ENCODE data around the gene SELPLG. TPM values are rescaled to one million over a fixed set of nuclear protein-coding genes. Genes with fewer than 3 reads are reported as not detected.
"Not testable (repeated sequence)": the region's sequence is repeated elsewhere in the genome, so short reads cannot be mapped to it uniquely, and the experiment has no call there.

Gene SELPLG
- total RNA-seq, 1 donor from 2014 or later: 3.1 TPM

DNA sequence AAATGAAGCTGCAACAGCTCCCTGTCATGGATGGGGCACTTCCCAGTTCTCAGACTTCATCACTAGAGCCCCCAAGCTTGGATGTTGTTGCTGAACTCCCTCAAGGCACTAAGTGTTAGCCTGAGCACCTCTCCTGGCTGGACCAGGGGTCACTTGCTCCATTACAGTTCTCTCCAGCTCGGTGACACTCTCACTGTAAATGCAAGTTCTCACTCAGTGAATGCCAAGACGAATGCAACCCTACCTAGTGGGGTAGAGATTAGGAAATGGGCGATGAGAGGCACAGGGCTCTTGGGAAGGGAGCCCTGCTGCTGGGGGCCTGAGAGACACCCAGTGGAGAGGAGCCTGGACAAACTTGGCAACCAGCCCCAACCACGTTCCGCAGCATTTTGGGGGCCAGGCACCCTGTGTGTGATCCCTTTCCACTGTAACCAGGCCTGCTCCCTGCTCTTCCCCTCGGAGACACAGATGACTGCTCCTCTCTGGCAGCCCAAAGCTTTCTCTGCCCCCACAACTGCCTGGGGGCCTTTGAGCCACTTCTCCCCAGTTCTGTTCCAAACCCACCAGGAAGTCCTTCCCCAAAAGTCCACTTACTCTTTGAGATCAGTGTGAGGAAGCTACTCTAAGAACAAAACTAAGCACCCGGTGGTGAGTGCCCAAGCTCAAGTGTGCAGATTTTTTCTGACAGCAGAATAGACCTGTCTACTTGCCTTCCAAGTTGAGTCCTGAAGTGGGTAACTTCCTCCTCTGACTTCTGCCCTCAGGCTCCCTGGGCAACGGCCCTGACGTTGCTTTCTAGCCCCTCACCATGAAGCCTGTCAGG is 8.0 kb upstream of the SELPLG start:
- intact Hi-C loops (cut with DNase I): no loop called here
- no peak for DNase-seq (ENCODE audit: low spot score)

DNA sequence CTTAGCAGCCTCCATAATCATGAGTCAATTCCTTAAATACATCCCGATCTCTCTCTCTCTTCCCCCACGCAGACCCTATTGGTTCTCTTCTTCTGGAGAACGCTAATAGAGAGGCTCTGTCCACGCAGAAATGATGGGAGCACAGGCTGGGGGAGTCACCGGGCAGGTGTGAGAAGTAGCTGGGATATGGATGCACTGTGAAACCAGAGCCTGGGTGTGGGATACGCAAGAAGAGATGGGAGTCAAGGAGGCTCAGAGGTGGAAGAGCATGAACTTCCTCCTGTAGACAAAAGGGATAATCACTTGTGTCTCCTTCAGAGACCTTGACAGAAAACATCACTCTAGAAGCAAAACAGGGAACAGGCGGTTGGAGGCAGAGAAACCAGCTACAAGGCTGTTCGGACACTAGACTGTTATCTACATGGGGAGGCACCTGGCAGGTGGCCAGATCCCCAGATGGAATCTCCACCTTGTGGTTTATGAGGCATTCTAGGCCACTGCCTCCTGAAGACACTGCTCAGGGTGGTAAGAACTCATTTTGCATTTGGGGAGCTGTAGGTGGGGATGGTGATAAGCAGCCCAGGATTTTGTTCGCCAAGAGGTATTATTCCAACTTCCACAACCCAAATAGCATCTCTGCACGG is 7.2 kb upstream of the SELPLG start:
- DNase-seq (ENCODE audit: low spot score): no peak

DNA sequence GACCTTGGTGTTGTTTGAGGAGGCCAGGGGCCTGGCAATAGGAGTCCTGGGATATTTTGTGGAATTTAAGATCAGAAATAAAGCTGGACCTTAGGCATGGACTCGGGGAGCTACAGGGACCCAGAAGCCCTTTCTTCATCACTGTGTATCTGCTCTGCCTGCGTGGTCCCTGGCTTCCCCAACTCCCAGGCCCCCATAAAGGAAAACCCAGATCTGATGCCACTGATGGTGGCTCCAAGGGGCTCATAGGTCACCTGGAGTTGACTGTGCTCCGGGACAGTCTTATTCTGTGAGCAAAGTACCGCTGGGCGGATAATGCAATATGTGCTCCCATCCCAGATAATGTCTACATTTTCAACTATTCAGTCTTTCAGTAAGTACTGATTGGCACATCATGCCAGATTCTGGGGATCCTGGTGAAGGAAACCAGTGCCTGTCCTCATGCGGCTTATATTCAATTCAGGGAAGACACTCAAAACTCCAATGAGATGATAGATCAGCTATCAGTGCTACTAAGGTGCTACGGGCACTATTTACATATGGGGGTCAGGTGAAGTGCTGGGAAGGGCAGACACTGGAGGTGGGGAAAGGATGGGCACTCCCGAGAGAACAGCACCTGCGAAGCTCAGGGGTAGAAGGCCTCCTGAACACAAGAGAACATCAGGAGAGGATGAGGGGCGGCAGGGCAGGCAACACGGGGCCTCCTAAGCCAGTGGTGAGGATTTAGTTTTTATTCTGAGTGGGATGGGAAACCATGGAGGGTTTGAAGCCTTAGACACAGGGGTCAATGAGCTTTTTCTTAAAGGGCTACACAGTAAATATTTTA is 5.5 kb upstream of the SELPLG start:
- no peak for DNase-seq (ENCODE audit: low spot score)
- intact Hi-C loops (cut with DNase I): no loop called here

More for the DNA sequence above, 7.2 kb upstream of the SELPLG start:
- intact Hi-C loops (cut with DNase I): no loop called here

DNA sequence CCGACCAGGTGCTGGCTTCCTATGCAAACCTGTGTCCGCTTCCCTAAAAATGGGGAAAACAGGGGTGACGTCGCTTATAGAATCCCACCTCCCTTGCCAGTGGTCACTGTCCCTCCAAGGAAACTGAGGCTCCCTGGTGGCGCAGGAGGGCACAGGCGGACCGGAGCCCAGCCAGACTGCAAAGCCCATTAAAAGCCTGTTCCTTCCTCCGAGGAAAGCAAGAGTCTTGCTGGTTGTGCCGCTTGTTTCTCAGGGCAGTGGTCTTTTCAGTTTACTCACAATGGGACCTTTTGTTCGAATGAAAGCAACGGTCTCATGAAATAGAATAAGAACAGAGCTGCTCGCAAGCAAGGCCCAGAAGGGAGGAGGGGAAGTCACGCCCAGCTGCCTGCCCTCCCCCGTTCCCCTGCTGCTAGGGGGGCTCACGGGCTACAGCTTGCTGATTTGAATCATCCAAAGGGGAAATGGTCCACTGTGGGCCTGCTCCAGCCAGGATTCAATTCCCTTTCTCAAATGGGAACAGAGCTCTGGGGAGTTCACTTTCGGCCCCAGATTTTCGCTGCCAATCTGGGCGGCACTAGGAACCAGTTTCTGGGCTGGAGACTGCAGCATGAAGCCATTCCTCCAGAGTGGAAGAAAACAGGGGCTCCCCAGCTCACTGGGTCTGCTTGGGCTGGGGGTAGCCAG is 4.6 kb upstream of the SELPLG start:
- intact Hi-C loops (cut with DNase I): no loop called here
- no peak for DNase-seq (ENCODE audit: low spot score)

DNA sequence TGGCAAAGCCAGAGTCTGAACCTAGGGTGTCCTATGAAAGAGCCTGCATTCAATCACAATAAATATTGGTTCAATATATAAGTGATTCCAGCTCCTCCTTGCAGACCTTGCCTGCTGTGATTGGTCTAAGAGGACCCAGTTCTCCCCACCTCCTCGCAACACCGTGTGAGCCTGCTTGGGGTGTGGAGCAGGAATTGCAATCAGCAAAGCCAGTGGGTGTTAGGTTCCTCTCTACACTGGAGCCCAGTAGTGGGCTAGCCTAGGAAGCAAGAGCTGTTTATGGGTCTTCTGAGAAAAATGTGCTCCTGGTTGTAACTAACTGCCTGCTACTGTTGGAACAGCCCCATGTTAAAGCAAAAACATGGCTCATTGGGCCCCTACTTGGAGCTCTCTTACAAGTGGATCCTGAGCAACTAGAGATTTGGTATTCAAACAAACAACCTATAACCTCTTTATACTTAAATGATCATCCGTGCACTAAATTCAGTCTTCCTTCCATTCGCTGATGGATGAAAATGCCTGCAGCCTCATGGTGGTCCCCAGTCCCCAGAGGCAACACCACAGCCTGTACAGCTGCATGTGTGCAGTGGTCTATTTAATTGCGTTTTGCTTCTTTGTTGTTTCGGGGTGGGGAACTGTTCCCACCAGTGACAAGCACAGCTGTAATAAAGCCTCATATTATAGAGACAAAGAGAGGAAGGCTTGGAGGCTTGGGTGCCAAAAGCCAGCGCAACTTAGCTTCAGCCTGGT is 3.7 kb upstream of the SELPLG start:
- intact Hi-C loops (cut with DNase I): no loop called here

DNA sequence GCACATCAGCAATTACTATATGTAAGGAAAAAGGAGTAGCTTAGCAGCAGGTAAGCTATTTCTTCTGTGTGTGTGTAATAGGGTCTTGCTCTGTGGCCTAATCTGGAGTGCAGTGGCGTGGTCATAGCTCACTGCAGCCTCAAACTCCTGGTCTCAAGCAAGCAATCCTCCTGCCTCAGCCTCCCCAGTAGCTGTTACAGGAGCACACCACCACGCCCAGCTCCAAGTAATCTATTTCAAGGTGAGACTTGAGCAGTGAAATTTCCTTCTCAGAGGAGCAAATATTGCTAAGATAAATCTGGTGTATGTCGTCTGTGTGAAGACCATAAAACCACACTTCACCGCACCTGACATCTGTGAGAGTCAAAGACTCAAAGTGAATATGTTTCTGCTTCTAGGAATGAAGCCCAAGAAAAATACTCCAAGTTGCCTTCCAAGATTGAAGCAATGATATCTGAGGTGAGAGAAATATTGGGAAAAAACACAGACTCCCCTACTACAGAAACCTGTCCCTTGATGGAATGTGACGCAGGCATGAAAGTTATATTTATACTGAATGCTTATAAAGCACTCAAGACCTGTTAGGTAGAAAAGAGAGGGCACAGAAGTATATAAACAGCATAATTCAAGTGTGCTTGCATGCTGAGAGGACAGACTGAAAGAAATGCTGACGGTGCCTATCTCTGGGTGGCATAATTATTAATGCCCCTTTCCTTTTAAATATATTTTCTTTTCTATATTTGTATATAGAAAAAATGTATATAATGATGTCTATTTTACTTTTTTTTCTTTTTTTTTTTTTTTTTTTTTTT is 2.5 kb upstream of the SELPLG start:
- DNase-seq (ENCODE audit: low spot score): no peak
- intact Hi-C loops (cut with DNase I): no loop called here

More for the DNA sequence above, 3.7 kb upstream of the SELPLG start:
- DNase-seq (ENCODE audit: low spot score): no peak

DNA sequence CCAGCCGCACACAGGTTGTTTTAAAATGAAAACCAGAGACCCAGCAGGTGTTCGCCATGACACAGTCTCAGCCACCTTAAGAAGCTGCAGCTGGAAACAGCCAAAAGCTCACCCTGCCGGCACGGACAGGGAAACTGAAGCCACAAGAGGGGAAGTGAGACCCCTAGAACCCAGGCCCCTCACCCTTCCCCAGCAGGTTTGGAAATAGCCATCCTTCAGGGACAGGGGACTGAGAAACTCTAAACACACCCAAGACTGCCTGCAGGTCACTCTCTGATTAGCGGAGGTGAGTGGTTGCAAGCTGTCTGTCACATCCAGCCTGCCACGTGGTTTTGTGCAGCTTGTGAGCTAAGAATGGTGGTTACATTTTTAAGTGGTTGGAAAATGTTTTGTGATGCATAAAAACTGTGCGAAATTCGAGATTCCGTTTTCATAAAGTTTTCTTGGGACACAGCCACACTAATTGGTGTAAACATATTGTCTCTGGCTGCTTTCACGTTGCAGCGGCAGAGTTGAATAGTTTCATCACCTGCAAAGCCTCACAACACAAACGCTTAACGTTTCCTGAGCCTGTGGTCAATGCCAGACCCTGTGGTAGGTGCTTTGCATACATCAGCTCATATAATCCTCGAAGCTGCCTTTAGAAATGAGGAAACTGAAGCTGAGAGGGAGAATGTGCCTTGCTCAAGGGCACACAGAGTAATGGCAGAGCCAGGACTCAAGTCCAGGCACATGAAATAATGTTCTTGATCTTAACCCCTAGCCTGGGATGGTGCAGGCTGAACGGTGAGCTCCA is 1.7 kb upstream of the SELPLG start:
- intact Hi-C loops (cut with DNase I): no loop called here
- DNase-seq (ENCODE audit: low spot score): no peak

DNA sequence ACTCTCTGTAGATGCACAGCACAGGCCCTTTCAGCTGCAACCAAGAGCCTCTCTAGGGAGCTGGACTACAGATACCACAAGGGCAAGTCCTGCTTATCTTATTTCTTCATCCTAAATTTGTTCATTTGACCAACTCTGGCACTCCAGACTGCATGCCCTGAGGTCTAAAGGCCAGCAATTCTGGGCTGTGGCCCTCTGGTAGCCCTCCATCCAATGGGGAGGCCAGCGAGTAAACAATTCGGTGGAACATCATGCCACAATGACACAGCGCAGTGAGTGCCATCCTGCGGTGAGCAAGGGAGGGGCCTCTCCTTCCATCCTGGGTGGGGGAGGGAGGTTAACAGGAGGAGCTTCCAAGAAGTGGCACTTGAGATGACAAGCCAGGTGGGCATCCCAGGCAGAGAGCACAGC is 652 bp upstream of the SELPLG start:
- intact Hi-C loops (cut with DNase I): no loop called here
- peak; percentile 92 for DNase-seq (ENCODE audit: low spot score)

DNA sequence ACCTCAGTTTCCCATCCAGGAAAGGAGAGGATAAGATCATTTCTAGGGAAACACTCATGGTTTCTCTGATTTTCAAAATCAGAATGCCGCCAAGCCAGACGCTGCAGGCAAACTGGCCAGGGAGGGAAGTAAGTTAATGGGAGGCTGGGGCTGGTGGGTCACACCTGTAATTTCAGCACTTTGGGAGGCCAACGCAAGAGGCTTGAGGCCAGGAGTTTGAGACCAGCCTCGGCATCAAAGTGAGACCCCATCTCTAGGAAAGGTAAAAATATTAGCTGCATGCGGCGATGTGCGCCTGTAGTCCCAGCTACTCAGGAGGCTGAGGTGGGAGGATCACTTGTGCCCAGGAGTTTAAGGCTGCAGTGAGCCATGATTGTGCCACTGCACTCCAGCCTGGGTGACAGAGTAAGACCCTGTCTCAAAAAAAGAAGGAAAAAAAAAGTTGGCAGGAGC is 587 bp downstream of the SELPLG start:
- DNase-seq (ENCODE audit: low spot score): peak; percentile 69
- intact Hi-C loops (cut with DNase I): no loop called here

DNA sequence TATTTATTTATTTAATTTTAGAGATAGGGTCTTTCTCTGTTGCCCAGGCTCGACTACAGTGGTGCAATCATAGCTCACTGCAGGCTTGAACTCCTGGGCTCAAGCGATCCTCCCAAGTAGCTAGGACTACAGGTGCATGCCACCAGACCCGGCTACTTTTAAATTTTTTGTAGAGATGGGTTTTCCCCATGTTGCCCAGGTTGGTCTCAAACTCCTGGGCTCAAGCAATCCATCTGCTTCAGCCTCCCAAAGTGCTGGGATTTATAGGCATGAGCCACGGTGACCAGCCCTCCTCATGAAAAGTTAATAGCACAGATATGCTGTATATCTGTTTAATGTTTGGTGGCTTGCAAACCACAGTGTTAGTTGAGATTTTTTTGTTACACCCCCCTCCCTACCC is 2.4 kb downstream of the SELPLG start:
- intact Hi-C loops (cut with DNase I): not testable (repeated sequence)

DNA sequence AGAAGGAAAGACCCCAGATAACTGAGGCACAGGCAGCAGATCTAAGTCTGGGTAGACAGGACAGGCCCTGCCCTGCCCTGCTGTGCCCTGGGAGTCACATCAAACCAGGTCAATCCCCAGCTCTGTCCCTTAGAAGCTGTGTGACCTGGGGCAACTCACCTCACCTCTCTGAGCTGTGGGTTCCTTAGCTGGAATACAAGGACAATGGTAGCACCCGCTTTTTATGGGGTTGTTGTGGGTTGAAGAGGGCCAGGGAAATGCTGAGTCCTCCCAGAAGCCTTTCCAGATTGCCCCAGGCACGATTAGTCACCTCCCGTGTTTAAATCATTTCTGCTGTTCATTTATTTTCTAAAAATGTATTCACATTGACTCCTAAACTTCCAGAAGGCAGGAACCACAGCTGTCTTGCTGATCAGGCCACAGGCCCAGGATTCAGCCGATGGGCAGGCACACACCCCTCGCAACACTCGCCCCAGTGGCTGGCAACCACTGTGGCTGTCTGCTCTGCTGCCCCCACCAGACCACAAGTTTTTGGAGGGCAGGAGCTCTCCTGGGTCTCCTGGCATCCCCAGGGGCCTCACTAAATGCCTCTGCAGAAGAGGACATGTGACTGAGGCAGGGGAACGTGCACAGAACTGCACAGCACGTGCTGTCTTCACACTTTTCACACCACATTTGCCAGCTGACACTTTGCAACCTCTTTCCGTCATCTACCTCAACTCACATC is 3.0 kb downstream of the SELPLG start:
- DNase-seq (ENCODE audit: low spot score): peak; percentile 70

More for the DNA sequence above, 2.4 kb downstream of the SELPLG start:
- peak; percentile 33 for DNase-seq (ENCODE audit: low spot score)

DNA sequence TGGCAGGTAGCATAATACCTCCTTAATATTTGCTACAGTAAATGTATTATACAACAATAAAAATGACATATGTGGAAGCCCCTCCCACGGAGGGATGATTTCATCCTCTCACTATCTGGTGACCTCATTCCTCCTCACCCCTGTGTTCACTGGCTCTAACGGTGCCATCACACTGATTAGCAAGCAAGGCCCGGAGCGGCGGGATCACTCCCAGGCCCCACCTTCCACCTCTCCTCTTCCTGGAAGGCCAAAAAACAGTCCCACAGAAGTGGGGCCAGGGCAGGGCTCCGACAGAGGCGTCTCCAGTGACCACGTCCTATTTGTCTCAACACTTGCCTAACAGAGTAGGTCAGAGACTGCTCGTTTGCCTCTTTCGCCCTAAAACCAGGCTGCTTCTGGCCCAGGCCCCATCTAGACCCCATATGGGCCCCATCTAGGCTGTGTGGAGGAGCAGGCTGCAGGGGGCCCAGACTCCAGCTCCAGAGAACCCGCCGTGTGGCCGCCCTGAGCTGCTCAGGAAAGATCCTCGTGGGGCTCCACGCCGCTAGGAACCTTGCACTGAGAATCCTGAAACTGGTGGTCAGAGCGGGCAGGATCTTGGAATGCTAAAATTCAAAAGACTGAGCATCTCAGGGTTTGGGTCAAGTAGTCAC is 3.7 kb downstream of the SELPLG start:
- intact Hi-C loops (cut with DNase I): no loop called here
- DNase-seq (ENCODE audit: low spot score): peak; percentile 78

More for the DNA sequence above, 3.0 kb downstream of the SELPLG start:
- intact Hi-C loops (cut with DNase I): no loop called here

DNA sequence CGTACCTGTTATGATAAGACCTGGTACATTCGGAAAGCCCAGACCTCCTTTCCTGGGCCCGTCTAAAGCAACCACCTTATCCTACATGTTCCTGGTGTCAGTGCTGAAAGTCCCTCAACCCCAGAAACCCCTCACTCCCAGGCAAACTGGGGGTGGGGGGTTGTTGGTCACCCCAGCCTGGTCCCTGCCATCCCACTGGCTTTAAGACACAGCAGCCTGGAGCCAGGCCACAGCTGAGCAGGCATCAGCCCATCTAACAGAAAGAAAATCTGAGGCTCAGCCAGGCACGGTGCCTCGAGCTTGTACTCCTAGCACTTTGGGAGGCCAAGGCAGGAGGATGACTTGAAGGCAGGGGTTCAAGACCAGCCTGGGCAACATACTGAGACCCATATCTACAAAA is 4.5 kb downstream of the SELPLG start:
- no peak for DNase-seq (ENCODE audit: low spot score)
- intact Hi-C loops (cut with DNase I): no loop called here

DNA sequence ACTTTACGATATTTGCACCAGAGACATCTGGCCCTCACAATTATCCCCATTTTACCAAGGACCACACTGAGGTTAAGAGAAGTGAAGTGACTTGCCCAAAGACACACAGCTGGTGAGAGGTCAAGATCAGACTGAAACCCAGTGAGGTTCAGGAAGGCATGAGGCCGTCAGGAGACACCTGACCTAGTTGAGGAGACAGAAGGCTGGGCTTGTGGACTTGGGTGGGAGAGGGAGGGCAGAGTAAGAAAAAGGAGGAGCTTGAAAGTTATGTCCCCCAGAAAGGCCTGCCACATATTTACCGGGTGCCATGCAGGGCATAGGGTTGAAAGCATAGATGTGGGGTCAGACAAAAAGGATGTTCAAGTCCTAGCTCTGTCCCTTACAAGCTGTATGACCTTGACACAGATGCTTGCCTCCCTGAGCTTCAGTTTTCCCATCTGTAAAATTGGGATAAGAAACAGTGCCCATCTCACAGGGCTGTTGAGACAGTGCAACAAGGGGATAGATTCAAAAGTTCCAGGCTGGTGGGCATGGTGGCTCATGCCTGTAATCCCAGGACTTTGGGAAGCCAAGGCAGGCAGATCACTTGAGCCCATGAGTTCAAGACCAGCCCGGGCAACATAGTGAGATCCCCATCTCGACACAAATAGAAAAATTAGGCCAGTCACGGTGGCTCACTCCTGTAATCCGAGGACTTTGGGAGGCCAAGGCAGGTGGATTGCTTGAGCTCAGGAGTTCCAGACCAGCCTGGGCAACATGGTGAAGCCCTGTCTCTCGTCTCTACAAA is 6.4 kb downstream of the SELPLG start:
- DNase-seq (ENCODE audit: low spot score): no peak
- intact Hi-C loops (cut with DNase I): no loop called here

DNA sequence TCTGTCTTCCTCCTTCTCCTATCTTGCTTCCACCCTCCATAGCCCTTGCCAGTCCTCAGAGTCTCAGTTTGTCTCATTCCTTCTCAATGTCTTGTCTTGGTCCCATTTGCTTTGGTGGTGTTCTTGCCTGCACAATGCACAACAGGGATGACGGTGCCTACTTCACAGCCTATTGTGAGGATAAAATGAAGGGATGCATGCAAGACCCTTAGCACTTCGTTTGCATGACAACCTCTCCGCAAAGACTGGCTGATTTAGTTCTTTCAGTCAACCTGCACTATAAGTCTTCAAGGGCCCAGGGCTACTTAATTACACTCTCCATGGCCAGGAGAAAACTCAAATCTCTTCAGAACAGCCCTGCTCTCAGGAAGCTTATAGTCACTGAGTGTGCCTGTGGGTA is 8.5 kb downstream of the SELPLG start:
- intact Hi-C loops (cut with DNase I): no loop called here
- no peak for DNase-seq (ENCODE audit: low spot score)

Data from cardiac septum (tissue), 1 donor.